HuH-7 (cell line): ENCODE results near the gene LRRC31.

Experiments used
- DNase-seq: peaks from one replicate; pipeline ENCODE4 v3.0.0; 2011; ENCODE audit warnings: low spot score

Gene LRRC31

DNA sequence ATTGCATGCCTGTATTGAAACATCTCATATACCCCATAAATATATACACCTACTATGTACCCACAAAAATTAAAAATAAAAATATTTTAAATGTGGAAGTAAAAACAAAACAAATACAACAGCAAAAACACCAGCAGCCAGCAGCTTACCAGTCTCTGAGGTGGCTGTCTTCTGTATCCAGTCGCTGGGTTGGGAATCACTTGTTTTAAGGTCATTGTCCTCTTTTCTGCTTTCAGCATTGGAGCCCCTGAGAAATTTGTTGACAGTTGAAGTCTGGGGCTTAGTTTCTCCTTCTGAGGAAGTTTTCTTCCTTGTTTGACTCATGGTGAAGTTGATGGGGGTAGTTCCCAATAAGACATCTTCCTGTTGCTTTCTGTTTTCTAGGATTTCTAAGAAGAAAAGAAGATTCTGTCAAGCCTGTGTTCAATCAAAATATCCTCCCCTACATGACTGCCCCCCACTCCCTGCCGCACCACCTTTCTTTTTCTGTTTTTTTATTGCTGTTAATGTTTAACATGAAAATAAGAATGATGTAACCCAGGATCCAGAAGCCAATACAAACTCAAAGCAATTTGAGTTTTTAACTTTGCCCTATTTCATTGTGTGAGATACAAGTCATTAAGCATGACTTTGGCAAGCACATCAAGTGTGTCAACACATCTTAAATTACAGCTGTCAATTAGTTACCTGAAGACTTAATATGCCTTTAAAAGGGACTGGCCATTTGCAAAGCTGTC, at the start of gene LRRC31:
Gene LRRC31, minus strand, starts transcription at position 452 of the 737 bp plus-strand sequence. Its CDS starts 128 bp downstream, at position 324.
- peak; percentile 31 for DNase-seq

DNA sequence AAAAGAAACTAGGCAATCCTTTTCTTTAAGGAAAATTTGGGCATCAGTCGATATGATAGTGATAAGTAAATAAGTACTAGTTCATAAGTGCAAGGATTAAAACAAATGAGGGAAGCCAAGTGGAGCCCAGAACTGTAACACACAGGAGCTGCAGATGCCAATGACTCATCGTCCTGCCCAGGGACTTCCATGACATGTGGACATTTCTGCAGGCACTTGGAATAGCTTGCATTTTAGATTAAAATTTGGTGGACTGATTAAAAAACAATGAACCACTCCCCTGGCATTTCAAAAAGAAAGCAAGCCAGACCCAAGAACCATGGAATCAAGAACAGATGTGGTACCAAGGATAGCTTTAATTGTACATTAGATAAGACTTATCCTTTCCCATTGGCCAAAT, 44.6 kb upstream of the LRRC31 start:
- no peak for DNase-seq

- DNase-seq: no peak
Measured at GRCh38 chr3:169913323-169913722, 43.6 kb upstream of the LRRC31 start.

DNA sequence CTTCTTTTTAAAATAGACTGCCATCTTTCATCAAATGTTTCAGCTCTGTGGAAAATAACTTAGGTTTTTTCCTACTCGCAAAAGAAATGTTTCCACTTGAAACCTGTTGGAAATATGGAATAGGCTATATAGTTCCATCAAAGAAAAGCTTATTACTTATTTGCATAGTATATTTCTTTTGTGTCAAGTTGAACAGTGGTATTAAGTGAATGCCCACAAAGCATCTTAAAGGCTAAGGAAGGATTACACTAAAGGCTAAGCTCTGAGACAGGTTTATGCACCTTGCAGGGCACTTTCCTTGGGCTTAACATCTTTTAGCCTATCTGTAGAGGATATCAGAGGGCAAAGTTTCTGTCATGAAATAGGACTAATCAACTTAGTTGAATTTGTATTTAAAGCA, 41.5 kb upstream of the LRRC31 start, which contains the start of gene SAMD7:
Gene SAMD7, plus strand, starts transcription at position 301 of the 400 bp plus-strand sequence. CDS start 7,927 bp downstream, outside the sequence.
- no peak for DNase-seq

DNA sequence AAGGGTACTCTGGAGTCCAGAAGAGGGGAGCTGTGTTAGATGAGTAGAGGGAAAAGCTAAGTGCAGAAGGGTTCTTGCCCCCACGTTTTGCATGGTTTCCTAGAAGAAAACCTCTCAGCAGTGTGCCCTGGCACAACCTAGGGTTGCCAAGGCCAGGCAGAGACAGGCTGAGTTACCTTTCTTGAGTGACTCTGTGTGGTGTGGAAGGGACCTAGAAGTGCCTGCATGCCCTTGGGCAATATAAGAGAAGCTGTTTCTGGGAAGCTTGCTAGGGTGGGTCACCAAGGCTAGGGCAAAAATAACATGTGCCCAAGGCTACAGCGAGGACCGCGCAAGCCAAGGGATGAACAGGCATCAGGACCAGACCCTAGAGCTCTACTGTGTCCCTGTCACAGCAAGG, 38.2 kb upstream of the LRRC31 start:
- no peak for DNase-seq

DNA sequence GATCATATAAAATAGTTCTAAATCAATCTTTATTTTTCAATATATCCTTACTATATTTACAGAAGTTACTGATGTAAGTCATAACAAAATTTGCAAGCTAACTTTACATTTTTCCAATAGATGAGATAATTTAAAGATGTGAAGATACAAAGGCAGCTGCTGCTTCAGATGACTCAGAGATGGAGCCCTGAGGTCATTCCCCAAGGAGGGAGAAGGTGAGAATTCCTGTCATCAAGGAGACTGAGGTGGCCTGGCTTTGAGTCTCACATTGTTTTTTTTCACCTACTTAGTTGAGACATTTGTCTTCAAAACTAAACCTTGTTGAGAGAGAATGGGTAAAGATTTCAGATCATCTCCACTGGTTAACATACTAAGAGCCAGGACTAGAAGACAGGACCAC, 37.7 kb upstream of the LRRC31 start:
- no peak for DNase-seq

DNA sequence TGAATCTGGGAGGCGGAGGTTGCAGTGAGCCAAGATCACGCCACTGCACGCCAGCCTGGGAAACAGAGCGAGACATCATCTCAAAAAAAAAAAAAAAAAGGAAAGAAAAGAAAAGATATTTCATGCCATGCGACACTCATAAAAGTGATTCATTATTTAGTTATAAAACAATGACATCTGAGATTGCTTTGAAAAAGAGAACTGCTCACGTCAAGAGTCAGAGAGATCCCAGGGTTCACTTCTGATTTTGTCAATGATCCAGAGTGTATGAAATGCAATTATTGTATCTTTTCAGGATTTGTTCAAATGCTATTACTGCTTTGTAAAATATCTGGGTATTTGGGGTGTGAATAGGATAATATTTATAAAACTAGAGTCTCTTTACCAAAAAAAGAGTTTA, 35.7 kb upstream of the LRRC31 start:
- no peak for DNase-seq

DNA sequence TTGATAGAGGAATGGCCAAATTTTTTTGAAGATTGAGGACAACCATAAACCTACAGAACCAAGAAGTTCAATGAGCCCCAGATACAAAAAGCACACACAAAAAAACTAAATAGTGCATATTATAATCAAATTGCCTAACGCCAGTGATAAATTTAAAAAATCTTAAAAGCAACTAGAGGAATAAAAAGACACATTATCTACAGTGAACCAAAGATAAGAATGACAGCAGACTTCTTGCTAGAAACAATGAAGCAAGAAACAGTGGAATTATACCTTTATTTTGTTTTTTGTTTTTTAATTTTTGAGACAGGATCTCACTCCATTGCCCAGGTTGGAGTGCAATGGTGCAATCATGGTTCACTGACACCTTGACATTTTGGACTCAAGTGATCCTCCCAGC, 31.7 kb upstream of the LRRC31 start:
- DNase-seq: no peak

- DNase-seq: no peak
Measured at GRCh38 chr3:169897284-169897683, 27.5 kb upstream of the LRRC31 start.

- no peak for DNase-seq
Measured at GRCh38 chr3:169895072-169895471, 25.3 kb upstream of the LRRC31 start.

DNA sequence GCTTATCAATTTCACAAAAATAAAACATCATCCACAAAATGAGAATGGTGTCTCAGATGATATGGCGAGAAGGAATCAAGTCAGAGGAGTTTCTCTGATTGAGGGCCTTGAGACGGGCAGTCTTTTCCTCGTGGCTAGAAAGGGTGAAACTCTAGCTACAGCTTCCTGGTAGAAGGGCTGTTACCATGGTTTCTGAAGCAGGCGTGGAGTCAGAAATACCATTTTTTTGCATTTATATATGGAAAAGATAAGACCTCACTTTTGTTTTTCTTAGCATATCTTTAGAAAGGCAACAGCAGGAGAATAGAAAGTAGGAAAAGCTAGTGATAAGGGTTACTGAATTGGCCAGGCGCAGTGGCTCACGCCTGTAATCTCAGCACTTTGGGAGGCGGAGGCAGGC, 24.4 kb upstream of the LRRC31 start:
- DNase-seq: no peak

DNA sequence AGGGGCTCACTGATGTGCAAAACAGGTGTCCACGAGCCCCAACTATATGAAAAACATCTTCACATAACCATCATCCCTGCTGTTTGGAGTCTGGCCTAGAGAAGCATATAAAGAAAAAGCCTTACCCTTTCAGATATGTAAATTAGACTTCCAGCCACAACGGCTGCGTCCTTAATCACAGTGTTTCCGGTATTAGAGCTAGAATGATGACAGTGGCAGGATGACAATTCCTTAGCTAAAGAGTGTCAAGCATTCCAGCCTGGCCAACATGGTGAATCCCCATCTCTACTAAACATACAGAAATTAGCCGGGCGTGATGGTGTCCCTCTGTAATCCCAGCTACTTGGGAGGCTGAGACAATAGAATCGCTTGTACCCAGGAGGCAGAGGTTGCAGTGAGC, 22.2 kb upstream of the LRRC31 start:
- DNase-seq: no peak

DNA sequence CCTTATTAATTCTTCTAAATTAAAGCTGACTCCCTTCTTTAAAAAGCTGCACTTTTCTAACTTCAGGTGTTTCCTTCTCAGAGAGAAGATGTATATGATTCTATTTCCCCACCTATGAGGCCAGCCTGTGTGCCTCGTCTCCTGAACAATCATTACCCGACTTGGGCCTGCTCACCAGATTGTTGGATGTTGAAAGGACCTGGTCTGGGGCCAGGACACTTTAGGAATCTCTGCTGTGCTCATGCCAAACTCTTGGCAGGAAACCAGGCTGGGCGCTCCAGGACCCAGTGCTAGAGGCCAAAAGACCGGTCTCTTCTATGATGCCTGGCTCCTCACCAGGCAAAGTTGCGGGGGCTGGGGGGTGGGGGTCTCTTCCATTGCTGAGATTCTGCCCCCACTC, 16.9 kb upstream of the LRRC31 start:
- DNase-seq: no peak

DNA sequence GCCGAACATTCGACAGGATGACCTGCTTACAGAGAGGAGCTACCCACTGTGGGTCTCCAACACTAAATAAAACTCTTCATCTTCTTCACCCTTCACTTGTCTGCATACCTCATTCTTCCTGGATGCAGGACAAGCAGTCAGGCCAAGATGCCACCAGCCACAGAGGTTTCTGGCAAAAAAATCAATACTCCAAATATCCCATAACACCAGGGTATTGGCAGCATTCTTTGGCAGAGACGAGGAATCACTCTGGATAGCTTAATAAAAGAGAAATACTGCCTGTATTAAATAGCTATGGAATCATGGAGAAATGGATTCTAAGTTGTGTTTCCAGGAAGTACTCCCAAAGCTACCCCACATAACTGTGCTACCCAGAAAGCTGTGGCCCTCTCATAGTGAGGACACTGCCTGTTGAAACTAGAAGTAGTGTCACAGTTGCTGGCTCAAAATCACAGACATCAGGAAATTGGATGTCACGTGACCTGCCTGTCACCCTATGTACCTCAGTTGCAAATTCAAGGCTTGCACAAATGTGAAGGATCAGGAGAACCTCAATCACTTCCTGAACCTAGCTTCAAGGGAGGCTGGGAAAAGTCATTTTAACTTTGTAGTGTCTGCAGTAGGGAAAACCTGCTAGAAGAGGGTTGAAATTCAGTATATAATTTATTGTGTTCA, 11.0 kb upstream of the LRRC31 start:
- DNase-seq: no peak

DNA sequence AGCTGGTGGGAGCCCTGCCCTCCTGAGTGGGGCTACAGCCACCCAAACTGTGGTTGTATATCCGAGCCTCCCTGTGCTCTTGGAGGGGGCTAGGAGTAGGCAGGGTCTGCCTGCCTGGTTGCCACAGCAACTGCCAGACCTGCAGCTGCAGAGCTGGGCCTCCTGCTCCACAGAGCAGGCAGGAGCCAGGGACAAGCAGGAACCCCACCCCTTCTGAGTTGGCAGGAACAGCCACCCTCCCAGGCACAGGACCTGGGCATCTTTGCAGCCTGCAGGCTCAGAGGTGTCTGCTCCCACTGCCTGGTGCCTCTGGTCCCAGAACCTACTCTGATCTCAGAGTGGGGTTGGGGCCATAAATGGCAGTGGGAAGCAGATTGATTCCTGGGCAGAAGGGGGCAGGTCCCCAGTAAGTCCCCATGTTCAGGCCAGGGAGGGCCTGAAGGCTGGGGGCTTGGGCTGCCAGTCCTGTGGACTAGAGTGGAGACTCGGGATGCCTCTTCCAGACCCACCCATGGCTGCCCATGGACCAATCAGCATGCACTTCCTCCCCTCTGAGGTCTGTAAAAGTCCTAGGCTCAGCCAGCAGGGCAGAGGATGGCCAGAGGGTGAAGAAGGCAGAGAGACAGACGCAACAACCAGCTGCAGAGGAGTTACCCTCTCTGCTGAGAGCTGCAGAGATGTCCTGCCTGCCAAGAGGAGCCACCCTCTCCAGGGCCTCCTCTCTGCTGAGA, 10.3 kb upstream of the LRRC31 start:
- DNase-seq: no peak

GRCh38 chr3:169879013-169879557, 9.3 kb upstream of the LRRC31 start:
- DNase-seq: no peak

DNA sequence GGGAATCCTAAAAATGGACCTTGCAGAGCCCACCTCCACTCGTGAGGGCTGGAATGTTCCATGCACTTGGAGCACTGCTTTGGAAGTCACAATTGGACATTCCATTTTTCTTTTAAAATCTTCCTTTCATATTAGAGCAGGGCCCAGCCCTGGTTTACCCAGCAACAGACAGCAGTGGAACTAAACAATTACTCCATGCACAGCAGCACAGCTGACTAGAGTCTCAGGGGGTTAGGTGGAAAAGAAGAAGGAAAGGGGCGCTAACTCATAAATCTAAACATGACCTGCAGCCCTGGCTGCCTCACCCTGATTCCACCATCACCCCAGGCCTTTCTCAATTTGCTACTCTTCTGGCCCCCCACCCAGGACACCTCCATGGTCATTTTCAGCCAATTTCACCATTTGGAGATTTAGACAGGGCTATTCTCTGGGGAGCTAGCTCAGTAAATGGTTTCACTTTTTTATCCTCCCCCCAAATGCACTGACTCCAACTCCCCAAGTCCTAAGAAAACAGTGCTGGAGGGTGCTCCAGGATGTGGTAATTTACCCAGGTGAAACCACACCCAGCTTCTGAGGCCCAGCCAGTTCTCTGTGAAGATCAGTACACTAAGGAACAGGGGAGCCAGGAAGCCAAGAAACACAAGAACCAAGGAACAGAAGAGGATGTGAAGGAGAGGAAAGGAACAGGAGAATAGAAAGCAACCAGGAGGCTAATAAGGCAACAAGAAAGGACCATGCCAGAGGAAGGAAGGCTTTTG, 1.6 kb upstream of the LRRC31 start:
- no peak for DNase-seq

DNA sequence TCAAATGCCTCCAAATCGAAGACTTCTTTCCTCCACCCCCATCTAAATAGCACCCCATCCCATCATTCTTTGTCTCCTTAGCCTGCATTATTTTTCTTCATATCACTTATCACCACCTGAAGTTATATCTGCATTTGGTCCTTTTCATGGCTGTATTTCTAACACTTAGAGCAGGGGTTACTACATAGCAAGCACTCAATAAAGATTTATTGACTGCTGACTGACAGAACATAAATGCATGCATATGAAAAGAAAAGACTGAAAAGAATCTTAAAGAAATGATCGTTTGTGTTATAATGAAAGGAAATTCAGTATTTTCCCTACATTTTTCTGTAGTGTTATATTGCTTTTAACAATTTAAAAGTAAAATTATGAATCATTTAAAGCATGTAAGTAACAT, 1.4 kb downstream of the LRRC31 start:
- no peak for DNase-seq

DNA sequence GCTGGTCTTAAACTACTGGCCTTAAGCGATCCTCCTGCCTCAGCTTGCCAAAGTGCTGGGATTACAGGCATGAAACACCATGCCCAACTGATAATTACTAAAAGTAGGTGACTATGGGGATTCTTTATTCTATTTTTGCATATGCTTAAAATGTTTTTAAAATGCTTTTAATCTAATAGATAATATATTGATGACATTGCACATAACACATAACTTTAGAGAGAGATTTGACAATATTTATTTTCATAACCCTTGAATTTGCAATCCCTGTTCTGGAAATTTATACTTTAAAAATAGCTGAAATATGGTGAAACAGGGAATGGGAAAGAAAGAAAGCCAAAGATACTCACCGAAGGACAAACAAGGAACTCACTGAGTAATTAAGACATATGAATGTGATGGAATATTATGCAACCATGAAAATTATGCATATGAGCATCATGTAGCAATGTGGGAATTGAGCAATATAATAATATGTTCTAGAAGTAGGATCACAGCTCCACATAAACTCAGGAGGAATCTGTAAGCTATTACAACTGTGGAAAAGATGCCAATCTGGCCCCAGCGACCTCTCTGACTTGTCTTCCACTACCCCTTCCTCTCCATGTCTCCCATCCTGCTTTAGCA, 2.0 kb downstream of the LRRC31 start:
- DNase-seq: no peak

DNA sequence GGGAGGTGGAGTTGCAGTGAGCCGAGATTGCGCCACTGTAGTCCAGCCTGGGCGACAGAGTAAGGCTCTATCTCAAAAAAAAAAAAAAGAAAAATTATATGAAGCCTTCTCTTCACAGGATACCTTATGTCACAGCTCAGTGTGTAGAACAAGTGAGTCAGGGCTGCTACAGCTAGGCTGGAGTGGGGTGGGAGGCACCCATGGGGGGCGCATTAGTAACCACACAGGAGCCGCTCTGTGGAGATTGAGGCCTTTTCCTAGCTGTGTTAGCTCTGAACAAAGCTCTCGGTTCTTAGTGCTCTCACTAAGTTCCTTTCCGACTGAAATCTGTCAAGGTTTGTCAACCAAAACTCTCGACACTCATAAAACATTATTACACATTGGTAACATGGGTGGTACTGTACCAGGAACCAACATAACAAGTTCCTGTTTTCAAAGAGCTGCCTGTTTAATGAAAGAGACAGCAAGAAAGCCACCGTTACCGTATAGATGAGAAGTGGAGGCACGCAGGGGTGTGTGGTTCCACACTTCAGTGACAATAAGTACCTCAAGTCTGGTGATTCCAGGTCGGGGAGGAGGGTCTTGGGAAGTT, 4.5 kb downstream of the LRRC31 start:
- DNase-seq: no peak

DNA sequence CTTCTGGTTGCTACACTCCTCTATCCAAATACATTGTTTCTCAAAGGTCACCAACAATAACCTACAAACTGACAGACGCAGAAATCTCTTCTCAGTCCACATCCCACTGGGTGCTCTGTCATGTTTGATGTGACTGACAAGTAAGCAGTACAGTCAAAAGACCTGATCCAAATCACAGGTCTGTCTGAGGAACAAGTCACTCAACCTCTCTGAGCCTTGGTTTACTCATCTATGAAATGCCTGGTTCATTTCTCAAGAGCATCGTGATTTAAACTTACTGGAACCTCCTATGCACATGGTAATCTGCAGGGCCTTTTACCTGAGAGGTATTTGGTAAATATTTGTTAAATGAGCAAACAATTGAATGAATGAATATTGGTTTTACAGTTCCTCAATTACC, 5.5 kb downstream of the LRRC31 start:
- no peak for DNase-seq
